ENCODE measurements around the gene PHC2.

The PHC2 gene

GRCh38 chr1:33468011-33468410, 37.1 kb upstream of the PHC2 start:
- H3K36me3 ChIP-seq (ENCODE audit: insufficient read depth, low read length) = no peaks in the 10 kb centered on the region
- H3F3A ChIP-seq (ENCODE audit: low read depth) = 0 out of 2 replicates have a peak, but pooled peaks cover 4% of the 10 kb centered on the region
- H3K4me3 ChIP-seq (ENCODE audit: low read length, poor library complexity, severe bottlenecking) = no peak overlapping the region
- H3K9me3 ChIP-seq (ENCODE audit: insufficient read depth, low read depth, low read length) = no peaks in the 10 kb centered on the region
- H3K9me2 ChIP-seq (replicated peaks; ENCODE audit: low read depth, low read length) = no peaks in the 10 kb centered on the region
- no peak overlapping the region for H3K9ac ChIP-seq (ENCODE audit: low read depth, low read length, poor library complexity, severe bottlenecking)
- H4K20me1 ChIP-seq (ENCODE audit: insufficient read depth, low read length, poor library complexity, severe bottlenecking) = no peaks in the 10 kb centered on the region
- H3K4me1 ChIP-seq (ENCODE audit: insufficient read depth, low read length, poor library complexity, severe bottlenecking) = peaks cover 39% of the 10 kb centered on the region
- H3K4me2 ChIP-seq (ENCODE audit: low read depth, low read length, poor library complexity, severe bottlenecking) = no peak overlapping the region
- peak overlapping the region; percentile 22; the same call in 1 of the 2 replicates for H2AFZ ChIP-seq (ENCODE audit: low read length)
- H3K27me3 ChIP-seq (ENCODE audit: insufficient read depth, low read length, poor library complexity, severe bottlenecking) = no peaks in the 10 kb centered on the region
- peaks cover 3% of the 10 kb centered on the region; the same call in 1 of the 2 replicates for H3K79me2 ChIP-seq (ENCODE audit: insufficient read depth, low read length)
- TF ChIP-seq CTCF (conservative IDR thresholded peaks at IDR 0.05; ENCODE audit: low read length) = no peak
- TF ChIP-seq EZH2phosphoT487 (IDR thresholded peaks at IDR 0.05; ENCODE audit: borderline replicate concordance) = no peak

- no peaks in the 10 kb centered on the region for H4K20me1 ChIP-seq (ENCODE audit: insufficient read depth, low read length, poor library complexity, severe bottlenecking)
- H3K4me1 ChIP-seq (ENCODE audit: insufficient read depth, low read length, poor library complexity, severe bottlenecking) = peaks cover 26% of the 10 kb centered on the region
- H3K4me3 ChIP-seq (ENCODE audit: low read length, poor library complexity, severe bottlenecking) = no peak overlapping the region
- no peak overlapping the region for H3K4me2 ChIP-seq (ENCODE audit: low read depth, low read length, poor library complexity, severe bottlenecking)
- no peaks in the 10 kb centered on the region for H3K9me3 ChIP-seq (ENCODE audit: insufficient read depth, low read depth, low read length)
- no peak overlapping the region for H3K9ac ChIP-seq (ENCODE audit: low read depth, low read length, poor library complexity, severe bottlenecking)
- H3K79me2 ChIP-seq (ENCODE audit: insufficient read depth, low read length) = no peaks in the 10 kb centered on the region
- no peak overlapping the region for H2AFZ ChIP-seq (ENCODE audit: low read length)
- no peak for TF ChIP-seq EZH2phosphoT487 (IDR thresholded peaks at IDR 0.05; ENCODE audit: borderline replicate concordance)
- H3K36me3 ChIP-seq (ENCODE audit: insufficient read depth, low read length) = no peaks in the 10 kb centered on the region
- no peaks in the 10 kb centered on the region for H3K9me2 ChIP-seq (replicated peaks; ENCODE audit: low read depth, low read length)
- H3K27me3 ChIP-seq (ENCODE audit: insufficient read depth, low read length, poor library complexity, severe bottlenecking) = no peaks in the 10 kb centered on the region
- H3F3A ChIP-seq (ENCODE audit: low read depth) = 0 out of 2 replicates have a peak, but pooled peaks cover 4% of the 10 kb centered on the region
Observed at GRCh38 chr1:33466159-33466558, 35.3 kb upstream of the PHC2 start.

GRCh38 chr1:33465316-33465715, 34.4 kb upstream of the PHC2 start:
- 0 out of 2 replicates have a peak, but pooled peaks cover 4% of the 10 kb centered on the region for H3F3A ChIP-seq (ENCODE audit: low read depth)
- no peak overlapping the region for H3K9ac ChIP-seq (ENCODE audit: low read depth, low read length, poor library complexity, severe bottlenecking)
- H2AFZ ChIP-seq (ENCODE audit: low read length) = no peak overlapping the region
- no peaks in the 10 kb centered on the region for H3K9me3 ChIP-seq (ENCODE audit: insufficient read depth, low read depth, low read length)
- no peak overlapping the region for H3K4me3 ChIP-seq (ENCODE audit: low read length, poor library complexity, severe bottlenecking)
- peaks cover 20% of the 10 kb centered on the region for H3K4me1 ChIP-seq (ENCODE audit: insufficient read depth, low read length, poor library complexity, severe bottlenecking)
- TF ChIP-seq EZH2phosphoT487 (IDR thresholded peaks at IDR 0.05; ENCODE audit: borderline replicate concordance) (no peak), CTCF (conservative IDR thresholded peaks at IDR 0.05; ENCODE audit: low read length) (no peak)
- H3K4me2 ChIP-seq (ENCODE audit: low read depth, low read length, poor library complexity, severe bottlenecking) = no peak overlapping the region
- H4K20me1 ChIP-seq (ENCODE audit: insufficient read depth, low read length, poor library complexity, severe bottlenecking) = no peaks in the 10 kb centered on the region
- no peaks in the 10 kb centered on the region for H3K27me3 ChIP-seq (ENCODE audit: insufficient read depth, low read length, poor library complexity, severe bottlenecking)
- no peaks in the 10 kb centered on the region for H3K9me2 ChIP-seq (replicated peaks; ENCODE audit: low read depth, low read length)
- no peaks in the 10 kb centered on the region for H3K79me2 ChIP-seq (ENCODE audit: insufficient read depth, low read length)
- no peaks in the 10 kb centered on the region for H3K36me3 ChIP-seq (ENCODE audit: insufficient read depth, low read length)

- Histone ChIP-seq H4K20me1 (ENCODE audit: insufficient read depth, low read length, poor library complexity, severe bottlenecking) (no peaks in the 10 kb centered on the region), H3K79me2 (ENCODE audit: insufficient read depth, low read length) (no peaks in the 10 kb centered on the region), H3K9me2 (replicated peaks; ENCODE audit: low read depth, low read length) (no peaks in the 10 kb centered on the region), H3K4me1 (ENCODE audit: insufficient read depth, low read length, poor library complexity, severe bottlenecking) (peaks cover 12% of the 10 kb centered on the region), H2AFZ (ENCODE audit: low read length) (no peak overlapping the region), H3K4me2 (ENCODE audit: low read depth, low read length, poor library complexity, severe bottlenecking) (no peak overlapping the region), H3F3A (ENCODE audit: low read depth) (no peaks in the 10 kb centered on the region), H3K27me3 (ENCODE audit: insufficient read depth, low read length, poor library complexity, severe bottlenecking) (no peaks in the 10 kb centered on the region), H3K4me3 (ENCODE audit: low read length, poor library complexity, severe bottlenecking) (no peak overlapping the region), H3K9ac (ENCODE audit: low read depth, low read length, poor library complexity, severe bottlenecking) (no peak overlapping the region), H3K36me3 (ENCODE audit: insufficient read depth, low read length) (no peaks in the 10 kb centered on the region), H3K9me3 (ENCODE audit: insufficient read depth, low read depth, low read length) (no peaks in the 10 kb centered on the region)
- TF ChIP-seq EZH2phosphoT487 (IDR thresholded peaks at IDR 0.05; ENCODE audit: borderline replicate concordance) (no peak), CTCF (conservative IDR thresholded peaks at IDR 0.05; ENCODE audit: low read length) (no peak)
Observed at GRCh38 chr1:33464552-33464951, 33.7 kb upstream of the PHC2 start.
